Posterior vena cava (tissue), 2 donors: ENCODE measurements around the gene LIN28B. TPM values are rescaled to one million over a fixed set of nuclear protein-coding genes. Genes with fewer than 3 reads are reported as not detected.
"Not testable (repeated sequence)": the region's sequence is repeated elsewhere in the genome, so short reads cannot be mapped to it uniquely, and the experiment has no call there.

Experiments
- DNase-seq: peaks from one replicate; pipeline ENCODE4 v3.0.0-alpha.2; 2020; ENCODE audit warnings: low spot score
- intact Hi-C, 2 donors: fragments of 100-400 bp; cut with DNase I; formaldehyde crosslinking; loops; one replicate each; pipeline versions ENCODE4 v1.14.1 to v1.14.2; 2022 to 2023
- total RNA-seq, 2 donors: library from RNA; stranded (reverse); fragmentation: NEBNext Ultra II Directional; extraction: Animal tissue kit (Norgen Biotek cat#: 25700); gene quantifications; one replicate each; pipeline ENCODE4 v1.2.1, GENCODE V29; 2021
- donor health status: DM: yes; HTN: yes; CAD: no.
- donor health status: DM: yes; HTN: yes; CAD: no.

The LIN28B gene
- total RNA-seq, 2 donors from 2014 or later: not detected

DNA sequence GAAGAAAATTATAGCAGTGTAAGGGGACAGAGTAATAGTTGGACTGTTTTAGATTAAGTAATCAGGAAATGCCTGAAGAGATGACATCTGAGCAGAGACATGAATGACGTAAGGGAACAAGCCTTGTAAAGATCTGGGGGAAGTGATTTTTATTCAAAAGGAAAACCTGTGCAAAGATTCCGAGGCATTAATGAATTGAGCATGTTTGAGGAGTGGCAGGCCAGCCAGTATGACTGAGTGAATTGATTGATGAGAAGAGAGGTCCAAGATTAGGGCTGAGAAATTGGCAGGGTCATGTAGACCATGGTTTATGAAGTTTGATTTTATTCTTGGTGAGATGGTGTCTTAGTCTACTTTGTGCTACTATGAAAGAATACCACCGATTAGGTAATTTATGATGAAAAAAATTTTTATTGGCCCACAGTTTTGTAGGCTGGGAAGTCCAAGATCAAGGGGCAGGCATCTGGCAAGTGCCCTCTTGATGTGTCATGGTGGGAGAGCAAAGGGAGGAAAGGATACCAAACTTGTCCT lies 95.1 kb downstream of the LIN28B start:
- no peak for DNase-seq
- intact Hi-C loops: no loop called here

DNA sequence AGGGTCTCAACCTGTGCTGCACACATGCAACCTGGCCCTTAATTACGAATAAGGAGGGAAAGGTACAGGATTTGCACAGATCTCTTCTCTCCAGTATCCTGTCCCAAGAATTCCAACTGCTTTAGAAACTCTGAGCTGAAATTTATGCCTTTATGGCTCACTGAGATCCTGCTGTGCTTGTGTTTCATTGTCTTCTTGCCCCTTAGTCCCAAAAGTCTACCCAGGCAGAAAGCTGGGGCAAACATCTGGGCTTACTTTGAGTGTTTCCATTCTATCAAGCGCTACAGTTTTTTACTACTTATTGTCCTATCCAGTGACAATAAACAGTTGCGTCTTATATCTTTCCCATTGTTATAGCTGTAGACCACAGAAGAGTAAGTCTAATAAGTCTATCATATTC lies 99.7 kb downstream of the LIN28B start:
- intact Hi-C loops: no loop called here
- DNase-seq: no peak

DNA sequence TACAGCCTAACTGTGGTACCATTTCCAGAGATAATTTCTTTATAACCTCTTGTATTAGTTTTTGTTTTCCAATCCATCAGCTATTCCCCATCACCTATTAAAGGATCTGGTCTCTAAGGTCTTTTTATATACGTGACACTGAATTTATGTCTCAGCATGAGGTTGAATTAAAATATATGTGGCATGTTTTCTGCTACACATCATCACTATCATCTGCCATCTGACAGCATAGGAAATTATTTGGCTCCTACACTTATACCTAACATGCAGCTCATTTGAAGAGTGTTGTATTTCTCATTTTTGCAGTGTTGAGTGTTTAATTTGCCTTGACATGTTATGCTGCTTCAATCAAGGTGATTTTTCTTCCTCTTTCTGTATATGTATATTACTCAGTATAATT lies 100.3 kb downstream of the LIN28B start:
- DNase-seq: no peak
- intact Hi-C loops: no loop called here

DNA sequence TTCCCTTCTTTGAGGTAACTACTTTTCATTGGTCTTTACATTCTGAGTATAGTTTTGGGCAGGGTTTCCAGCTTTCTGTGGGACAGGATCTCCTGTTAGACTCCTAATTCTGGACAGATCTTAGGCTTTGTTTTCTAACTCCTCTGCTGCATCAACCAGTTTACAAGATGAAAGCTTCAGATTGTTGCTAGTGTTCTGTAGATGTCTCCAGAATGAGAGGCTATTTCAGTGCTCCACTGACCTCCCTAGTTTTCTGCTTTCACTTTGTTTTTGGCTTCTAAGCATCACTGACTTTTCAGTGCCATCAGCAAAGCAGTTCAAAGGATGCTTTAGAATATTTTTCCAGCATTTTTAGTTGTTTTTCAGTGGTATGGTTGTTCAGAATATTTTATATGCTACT lies 101.4 kb downstream of the LIN28B start:
- intact Hi-C loops: no loop called here
- DNase-seq: no peak

GRCh38 chr6:105058846-105059245 lies 101.9 kb downstream of the LIN28B start:
- intact Hi-C loops: no loop called here
- DNase-seq: no peak

GRCh38 chr6:105066233-105066632 lies 109.3 kb downstream of the LIN28B start:
- DNase-seq: no peak
- intact Hi-C loops: no loop called here

DNA sequence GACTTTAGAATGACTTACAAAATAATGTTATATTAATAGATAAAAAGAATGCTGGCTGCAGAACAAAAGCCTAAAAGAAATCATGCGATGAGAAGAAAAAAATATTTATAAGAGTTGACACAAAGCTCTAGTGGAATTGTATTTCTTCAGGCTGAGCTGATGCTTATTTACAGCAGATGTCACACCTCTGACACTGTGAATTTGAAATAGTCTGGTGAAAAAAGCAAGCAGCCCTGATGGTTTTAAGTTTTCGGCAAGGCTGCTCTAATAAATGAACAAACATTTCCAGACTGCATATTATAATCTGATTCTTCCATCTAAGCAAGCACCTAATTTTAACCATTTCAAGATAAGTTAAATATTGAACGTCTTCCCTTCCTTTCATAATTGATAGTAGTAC lies 109.9 kb downstream of the LIN28B start:
- no peak for DNase-seq
- intact Hi-C loops: no loop called here

GRCh38 chr6:105067329-105067728 lies 110.4 kb downstream of the LIN28B start:
- no peak for DNase-seq
- intact Hi-C loops: no loop called here

DNA sequence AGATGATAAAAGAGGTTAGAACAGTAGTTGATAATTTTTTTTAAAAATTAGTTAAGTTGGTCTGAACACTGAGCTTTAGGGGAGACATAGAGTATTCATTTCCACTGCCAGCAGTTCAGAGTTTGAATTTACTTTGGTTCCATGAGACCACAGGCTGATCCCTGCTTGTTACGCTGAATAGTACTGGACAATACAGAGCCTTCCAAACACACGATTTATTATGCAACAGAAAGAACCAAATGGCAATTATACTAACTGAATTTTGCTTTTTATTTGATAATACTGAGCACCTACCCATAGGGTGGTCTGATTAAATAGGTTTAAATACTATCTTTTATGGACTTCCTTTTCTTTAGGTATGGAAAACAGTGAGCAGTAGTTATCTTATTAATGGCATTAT lies 111.5 kb downstream of the LIN28B start:
- intact Hi-C loops: no loop called here
- no peak for DNase-seq

DNA sequence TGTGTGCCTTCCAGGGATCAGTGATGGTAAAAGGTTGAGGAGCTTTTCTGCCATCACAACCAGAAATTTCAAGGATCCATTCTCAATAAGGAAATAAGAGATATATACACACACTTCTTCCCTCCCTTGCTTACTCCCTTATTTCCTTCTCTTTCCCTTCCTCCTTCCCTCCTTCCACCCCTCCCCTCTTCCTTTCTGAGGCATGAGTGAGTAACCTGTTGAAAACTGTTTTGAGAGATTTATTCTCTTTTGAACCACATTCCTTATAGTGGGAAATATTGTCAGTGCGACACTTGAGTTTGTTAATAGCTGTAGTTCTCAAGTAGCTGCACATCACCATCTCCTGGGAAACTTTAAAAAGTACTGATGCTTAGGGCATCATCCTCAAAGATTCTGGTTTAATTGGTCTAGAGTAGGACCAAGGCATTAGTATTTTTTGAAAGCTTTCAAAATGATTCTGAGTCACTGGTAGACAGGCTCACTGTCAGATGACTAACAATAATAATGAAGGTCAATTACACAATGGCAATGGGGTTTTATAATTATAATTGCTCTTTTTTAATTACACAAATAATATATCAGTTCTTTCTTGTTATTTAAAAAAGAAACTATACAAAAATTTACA lies 113.0 kb downstream of the LIN28B start:
- intact Hi-C loops: no loop called here
- no peak for DNase-seq

DNA sequence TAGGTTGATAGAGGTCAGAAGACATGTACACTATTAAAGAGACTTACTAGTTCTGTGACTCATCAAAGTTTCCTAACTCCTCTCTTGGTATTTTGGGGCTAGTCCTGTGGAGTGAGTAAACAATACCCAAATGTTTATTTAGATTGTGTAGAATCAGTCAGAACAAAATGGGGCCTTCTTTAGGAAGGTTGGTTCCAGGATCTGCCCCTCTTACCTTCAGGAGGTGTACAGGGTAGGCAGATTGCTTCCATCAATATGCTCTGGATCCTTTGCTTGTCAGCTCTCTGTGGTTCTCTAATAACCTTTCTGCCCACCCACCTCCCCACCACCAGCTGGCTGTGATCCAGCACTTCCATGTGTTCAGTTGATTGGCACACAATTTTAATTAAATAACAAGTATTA lies 115.9 kb downstream of the LIN28B start:
- intact Hi-C loops: no loop called here
- no peak for DNase-seq

DNA sequence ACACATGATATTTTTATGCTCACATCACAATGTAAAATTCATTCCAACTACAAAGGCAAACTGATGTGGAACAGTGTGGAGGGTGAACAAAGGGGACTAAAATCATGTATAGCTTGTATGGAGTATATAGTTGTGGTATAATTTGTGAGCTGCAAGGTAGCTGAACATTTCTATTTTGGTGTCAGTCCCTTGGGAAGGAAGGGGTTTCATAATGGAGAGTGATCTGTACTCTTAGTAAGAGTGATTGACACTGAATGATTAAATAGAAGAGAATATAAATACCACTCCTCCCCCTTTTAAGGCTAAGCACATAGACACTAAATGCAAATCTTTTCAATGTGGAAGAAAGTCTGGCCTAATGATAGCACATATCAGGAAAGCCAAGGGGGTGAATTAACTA lies 118.3 kb downstream of the LIN28B start:
- no peak for DNase-seq
- intact Hi-C loops: no loop called here

- DNase-seq, intact Hi-C loops: not testable (repeated sequence)
Measured at GRCh38 chr6:105076418-105076817, 119.5 kb downstream of the LIN28B start.

- DNase-seq: no peak
- intact Hi-C loops: no loop called here
Measured at GRCh38 chr6:105077596-105078385, 120.9 kb downstream of the LIN28B start.

DNA sequence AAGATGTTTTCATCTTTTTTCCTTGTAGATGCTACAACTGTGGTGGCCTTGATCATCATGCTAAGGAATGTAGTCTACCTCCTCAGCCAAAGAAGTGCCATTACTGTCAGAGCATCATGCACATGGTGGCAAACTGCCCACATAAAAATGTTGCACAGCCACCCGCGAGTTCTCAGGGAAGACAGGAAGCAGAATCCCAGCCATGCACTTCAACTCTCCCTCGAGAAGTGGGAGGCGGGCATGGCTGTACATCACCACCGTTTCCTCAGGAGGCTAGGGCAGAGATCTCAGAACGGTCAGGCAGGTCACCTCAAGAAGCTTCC lies 121.4 kb downstream of the LIN28B start:
- no peak for DNase-seq
- intact Hi-C loops: no loop called here

DNA sequence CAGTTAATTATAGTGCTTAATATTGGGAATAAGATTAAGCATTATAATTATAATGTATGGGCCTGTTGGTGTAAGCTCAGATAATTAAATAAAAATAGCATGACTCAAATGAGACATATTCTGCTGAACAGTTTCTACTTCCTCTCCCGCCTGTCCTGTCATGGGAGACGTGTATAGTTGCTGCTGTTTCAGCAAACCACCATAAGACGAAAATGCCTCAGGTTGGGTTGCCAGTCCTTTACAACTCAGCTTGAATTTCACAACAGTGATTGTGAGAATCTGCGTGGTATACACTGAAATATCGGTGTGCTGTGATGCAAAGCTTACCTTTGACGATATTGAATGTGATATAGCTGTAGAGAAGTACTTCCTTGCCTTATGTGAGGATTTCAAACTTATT lies 123.4 kb downstream of the LIN28B start:
- DNase-seq: no peak
- intact Hi-C loops: loop anchor here in 1 of 2 donors (10.0 kb wide), 1 partner anchor 325 kb away; the partner anchor contains the start of gene PREP

DNA sequence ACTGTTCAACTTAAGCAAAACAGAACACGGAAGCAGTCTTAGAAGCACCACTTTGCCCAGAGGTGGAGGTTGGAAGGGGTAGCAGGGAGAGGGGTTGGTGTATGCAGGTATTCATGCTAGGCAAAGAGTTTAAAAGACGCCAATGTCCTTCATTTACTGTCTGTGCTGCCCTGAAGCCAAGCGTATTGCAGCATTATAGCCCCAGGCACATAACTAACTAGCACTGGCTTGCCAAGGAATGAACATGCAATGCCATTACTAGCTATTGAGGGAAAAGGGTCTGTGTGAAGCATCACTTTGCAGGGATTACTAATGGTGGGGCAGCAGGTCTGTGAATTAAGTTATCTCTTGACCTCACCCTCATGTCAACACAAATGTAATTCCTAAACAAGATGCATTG lies 124.8 kb downstream of the LIN28B start:
- intact Hi-C loops: loop anchor here in 1 of 2 donors (10.0 kb wide), 1 partner anchor 323 kb away; the partner anchor contains the start of gene PREP
- not testable (repeated sequence) for DNase-seq

- DNase-seq: no peak
- intact Hi-C loops: loop anchor here (5.0 to 10.0 kb wide), 2 partner anchors 317 to 1430 kb away; partner anchors contain the start of gene PREP (in 1 of the 2)
Measured at GRCh38 chr6:105087571-105088211, 130.8 kb downstream of the LIN28B start.

DNA sequence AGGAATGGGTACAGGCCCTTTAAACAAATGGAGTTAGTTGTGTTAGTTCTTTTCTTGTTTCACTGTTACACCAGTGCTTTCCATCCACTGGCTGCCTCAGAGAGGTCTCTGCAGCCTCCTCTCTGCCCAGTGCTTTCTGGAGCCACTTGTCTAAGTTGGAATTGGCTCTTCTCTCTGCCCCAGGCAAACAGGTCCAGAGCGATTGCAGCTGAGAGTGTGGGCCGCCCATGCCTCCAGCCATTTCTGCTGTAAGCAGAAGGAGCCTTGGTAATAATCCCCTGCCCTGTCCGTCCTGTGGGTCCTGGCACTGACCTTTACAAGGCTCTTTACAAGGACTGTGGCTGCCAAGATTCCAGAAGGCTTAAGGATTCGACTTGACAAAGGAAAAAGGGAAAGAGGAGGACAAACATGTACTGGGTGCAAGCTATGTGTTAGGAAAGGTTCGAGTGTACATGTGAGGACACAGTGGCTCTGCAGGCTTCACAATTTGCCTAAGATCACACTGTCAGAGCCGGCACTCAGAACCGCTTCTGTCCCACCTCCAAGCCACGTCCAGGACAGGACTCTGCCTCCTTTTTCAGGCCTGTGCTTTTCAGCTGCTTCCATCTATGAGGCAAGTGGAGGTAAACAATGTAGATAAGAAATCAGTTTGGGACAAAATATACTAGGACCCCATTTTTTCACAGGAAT lies 134.4 kb downstream of the LIN28B start:
- intact Hi-C loops: loop anchor here in 1 of 2 donors (5.0 to 10.0 kb wide), 2 partner anchors 324 to 1394 kb away; no protein-coding TSS in a partner anchor
- DNase-seq: no peak
